ENCODE results near the gene POMT1.

POMT1 gene

GRCh38 chr9:131477816-131478419 is 24.8 kb upstream of the POMT1 start:
- no peak for DNase-seq

GRCh38 chr9:131478421-131478868 is 24.3 kb upstream of the POMT1 start:
- DNase-seq = peak; percentile 85

DNA sequence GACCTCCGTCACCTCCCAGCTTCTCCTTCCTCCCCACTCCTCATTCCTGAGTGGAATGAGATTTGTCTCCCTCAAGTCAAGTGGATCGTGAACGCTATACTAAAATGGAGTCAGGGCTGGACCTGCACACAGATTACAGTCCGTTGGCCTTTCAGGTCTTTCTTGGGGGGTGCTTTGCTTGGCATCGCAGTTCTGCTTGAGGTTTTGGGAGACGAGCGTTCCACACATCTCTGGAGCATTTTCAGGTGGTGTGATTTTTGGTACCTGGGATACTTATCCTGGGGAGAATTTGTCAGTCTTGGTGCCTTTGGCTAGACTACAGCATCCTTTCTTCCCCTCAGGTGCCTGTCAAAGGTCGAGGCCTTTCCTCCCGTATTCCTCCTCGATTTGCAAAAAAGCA is 23.8 kb upstream of the POMT1 start:
- DNase-seq = no peak

DNA sequence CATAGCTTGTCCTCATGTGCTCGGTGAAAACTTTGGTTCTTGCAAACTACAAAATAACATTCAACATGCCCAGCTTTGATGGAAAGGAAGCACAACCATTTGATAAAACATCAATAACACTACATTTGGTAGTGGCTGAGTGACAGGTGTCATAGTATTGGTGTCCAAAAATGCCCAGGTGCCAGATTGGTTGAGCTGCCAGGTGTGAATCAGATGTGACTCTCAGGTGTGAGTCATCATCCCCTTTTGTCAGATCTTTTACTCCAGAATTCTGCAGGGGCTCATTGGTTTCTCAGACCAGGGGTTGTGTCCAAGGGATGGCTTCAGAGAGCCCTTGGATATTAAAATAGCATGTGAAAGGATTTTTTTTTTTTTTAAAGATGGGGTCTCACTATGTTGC is 22.5 kb upstream of the POMT1 start:
- DNase-seq = no peak

DNA sequence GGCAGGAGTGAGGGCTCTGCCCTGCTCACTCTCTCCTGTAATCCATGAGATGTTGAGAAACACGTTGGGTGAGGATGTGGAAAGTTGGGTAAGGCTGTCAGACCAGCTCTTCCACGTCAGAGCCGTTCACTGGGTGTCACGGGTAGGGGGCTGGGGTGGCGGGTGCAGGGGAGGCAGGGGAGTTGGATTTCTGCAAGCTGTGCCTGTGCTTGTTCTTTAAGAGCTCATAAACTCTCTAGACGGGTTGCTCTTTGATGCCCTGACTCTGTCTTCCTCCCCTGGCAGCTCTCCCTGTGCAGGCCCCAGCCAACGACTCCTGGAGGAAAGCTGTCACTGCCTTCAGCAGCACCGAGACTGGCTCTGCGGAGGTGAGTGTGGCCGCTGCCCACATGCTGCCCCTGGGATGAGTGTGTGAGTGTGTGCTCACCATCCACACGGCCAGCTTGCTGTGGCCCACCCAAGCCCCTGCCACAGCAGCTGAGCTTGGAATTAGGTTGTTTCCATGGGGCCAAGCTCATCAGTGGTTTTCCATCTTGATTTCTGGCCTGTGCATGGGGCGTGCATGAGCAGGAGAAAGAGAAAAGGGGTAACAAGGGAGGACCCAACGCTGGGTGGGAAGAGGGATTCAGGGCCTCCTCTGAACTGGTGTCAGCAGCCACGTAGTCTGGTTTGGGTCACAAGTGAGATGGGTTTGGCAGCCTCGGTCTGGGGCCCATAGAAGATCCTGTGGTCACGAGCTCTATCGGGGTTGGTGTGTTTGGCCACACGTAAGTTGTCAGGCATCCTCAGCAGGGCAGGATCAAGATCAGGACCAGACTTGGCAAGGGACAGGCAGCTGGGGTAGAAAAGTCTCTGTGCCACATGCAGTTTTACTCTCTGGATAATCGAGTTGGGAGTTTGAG is 21.0 kb upstream of the POMT1 start:
- no peak for DNase-seq

GRCh38 chr9:131482343-131483006 is 20.2 kb upstream of the POMT1 start:
- DNase-seq = no peak

DNA sequence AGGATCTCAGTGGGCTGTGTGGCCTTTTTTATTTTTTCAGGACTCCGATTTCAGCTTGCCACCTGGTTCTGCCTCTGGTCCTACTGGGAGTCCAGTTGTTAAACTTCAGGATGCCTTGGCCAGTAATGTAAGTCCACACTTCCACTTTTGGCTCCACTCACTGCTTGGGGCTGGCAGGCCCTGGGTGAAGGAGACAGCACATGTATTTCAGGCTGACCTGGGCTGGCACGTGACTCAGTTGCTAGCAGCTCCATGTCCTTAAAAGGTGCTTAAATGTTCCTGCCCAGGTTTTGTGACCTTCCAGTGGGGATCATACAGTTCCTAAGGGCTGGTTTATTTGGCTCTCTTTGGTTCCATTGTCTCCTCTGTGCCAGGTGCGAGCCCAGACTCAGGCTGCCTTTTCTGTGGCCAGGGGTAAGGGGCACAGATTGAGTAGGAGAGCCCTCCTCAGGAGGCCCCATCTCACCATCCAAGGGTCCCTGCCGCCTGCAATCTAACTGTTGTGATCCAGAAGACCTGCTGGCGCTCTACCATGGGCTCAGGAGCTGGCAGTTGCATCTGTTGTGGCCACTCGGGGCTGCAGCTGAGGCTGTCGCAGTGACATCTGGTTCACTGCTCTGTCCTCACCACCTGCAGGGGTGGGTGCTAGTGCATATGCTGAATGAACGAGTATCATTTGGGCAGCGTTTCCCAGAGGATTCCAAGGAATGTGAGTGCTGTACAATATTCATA is 19.2 kb upstream of the POMT1 start:
- no peak for DNase-seq

DNA sequence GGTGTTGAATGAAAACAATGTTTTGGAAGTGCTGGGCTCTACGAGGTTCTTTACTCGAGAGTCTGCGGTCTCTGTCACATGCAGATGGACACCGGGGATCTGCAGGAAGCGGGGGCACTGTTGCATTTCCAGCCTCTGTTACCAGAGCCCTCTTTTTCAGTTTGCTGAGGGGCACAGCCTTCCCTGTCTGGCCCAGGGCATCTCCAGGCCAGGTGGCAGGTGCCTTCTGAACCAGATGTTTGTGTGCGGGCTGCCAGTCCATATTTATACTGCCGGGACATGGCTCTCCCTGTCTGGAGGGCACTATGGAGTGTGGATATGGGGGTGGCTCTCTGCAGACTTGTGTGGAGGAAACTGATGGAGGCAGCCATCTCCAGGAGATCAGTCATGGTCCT is 18.7 kb upstream of the POMT1 start:
- DNase-seq = no peak

DNA sequence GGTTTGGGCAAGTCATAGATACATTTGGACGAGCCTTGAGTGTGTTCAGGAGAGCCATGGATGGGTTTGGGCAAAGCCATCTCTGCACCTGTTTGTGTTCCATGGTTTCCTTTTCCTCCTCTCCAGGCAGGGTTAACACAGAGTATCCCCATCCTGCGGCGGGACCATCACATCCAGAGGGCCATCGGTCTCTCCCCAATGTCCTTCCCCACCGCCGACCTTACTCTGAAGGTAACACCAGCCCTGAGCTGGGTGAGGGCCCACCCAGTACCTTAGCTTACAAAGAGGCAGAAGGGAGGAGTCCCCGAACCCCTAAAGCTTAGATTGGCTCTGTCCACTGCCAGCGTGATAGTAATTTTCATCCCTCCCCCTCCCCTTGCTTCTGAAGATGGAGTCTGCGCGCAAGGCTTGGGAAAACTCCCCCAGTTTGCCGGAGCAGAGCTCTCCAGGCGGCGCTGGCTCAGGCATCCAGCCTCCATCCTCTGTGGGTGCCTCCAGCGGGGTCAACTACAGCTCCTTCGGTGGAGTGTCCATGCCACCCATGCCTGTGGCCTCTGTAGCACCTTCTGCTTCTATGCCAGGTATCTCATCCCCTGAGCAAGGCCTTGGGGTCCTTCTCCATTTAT is 18.0 kb upstream of the POMT1 start:
- no peak for DNase-seq

DNA sequence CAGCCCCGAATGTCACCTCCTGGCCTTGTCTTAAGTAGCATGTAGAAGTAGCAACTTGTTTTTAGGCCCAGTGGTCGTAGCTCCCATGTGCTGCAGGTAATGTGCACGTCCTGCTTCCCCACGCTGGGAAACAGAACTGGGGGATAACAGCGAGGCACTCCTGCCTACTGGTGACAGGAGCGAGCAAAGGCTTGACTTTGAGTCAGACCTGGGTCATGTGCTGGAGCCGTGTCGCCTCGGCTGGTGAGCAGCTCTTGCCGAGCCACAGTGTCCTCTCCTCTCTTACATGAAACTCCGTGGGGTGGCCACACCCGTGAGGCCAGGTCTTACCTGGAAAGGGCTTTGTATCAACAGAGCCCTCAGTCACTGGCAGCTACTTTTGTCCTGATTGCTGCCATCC is 17.5 kb upstream of the POMT1 start:
- DNase-seq = no peak

- no peak for DNase-seq
Measured at GRCh38 chr9:131485728-131486422, 16.8 kb upstream of the POMT1 start.

DNA sequence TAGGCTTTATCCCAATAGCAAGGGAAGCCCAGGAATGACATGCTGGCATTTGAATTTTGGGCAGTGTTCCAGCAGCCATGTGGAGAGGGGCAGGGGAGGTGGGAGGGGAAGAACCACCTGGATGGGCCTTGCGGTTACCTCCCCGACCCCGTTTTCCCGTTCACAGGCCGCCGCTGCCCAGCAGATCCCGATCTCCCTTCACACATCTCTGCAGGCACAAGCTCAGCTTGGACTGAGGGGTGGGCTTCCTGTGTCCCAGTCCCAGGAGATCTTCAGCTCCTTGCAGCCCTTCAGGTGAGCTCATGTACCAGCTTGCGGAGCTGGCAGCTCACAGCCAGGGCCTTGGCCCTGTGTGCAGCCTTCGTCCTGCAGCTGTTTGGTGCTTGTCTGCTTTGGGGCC is 15.7 kb upstream of the POMT1 start:
- no peak for DNase-seq

- no peak for DNase-seq
Measured at GRCh38 chr9:131487621-131488031, 15.1 kb upstream of the POMT1 start.

- no peak for DNase-seq
Measured at GRCh38 chr9:131490514-131490913, 12.2 kb upstream of the POMT1 start.

- no peak for DNase-seq
Measured at GRCh38 chr9:131491001-131491710, 11.6 kb upstream of the POMT1 start.

GRCh38 chr9:131492070-131492469 is 10.6 kb upstream of the POMT1 start:
- DNase-seq = no peak

DNA sequence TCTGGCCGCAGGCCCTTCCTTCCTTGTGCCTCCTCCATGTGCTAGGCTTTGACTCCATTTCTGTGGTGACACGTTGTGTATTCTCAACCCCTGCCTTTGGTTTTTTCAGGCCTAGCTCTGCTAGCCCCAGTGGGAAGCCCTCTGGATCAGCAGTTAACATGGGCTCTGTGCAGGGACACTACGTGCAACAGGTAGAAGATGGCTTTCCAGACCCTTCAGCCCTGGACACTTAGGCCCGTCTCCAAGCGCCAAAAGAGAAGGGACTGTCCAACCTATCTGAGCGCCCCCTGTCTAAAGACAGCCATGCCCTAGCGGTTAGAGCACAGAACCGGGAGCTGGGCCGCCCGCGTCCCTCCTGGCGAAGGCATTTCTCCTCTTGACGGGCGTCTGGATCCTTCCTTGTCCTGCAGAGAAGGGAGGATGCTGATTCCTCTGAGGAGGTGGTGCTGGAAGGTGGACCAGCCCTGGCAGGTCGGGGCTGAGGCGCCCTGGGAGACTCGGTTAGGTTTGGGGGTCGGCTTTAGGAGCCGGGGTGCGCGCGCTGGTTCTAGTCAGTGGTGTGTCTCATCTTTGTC is 8.3 kb upstream of the POMT1 start:
- no peak for DNase-seq

- no peak for DNase-seq
Measured at GRCh38 chr9:131495785-131496184, 6.9 kb upstream of the POMT1 start.

DNA sequence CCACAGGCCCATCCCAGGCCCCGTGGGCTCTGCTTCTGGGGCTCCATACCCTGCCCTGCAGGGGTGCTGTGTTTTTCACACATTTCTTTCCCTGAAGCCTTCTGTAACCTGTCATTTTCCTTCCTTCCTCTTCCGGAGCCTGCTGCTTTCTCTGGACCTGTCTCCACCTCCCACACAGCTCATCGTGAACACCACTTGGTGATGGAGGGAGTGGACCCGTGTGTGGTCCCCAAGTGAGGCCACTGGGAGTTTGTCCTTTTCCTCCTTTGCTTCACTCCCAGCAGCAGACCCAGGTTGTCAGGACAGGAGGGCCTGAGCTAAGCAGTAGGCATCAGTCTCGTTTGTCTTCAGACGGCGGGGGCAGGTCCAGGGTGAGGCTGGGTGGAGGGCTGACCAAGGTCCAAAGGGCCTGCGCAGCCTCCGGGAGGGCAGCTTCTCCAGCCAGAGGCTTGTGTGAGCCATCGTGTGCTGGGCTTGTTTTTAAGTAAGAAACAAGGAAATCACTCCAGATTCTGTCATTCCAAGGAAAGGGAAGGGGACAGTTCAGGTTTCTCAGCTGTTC is 5.8 kb upstream of the POMT1 start:
- DNase-seq = no peak

- DNase-seq = no peak
Measured at GRCh38 chr9:131499254-131499767, 3.4 kb upstream of the POMT1 start.

Data from activated effector memory CD4-positive, alpha-beta T cell treated with anti-CD3 and anti-CD28 coated beads, Interleukin-2, amount 50 U/mL, for 16 hours (primary cell).